NCI-H1930 (cell line): ENCODE data around the gene TSPAN4.

ENCODE experiments used
- DNase-seq, 2 experiments: peaks; one replicate each; lab custom pipeline; 2025; lab: John Stamatoyannopoulos, UW

The TSPAN4 gene

DNA sequence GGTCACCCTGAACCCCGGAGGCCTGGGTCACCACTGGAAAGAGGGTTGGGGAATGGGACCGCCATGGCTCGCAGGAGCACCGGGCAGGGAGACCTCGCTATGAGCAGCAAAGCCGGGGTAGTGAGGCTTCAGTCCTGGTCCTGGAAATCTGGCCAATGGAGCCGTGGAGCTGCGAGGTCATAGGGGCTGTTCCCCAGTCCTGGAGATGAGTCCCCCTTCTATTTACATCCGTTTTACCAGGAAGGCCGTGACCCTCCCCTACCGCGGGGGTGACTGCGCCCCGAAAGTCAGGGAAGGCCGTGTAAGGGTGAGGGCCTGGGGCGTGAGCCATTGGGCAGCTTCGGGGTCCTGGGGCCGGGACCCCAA, 38.1 kb upstream of the TSPAN4 start:
- DNase-seq, result no peak

DNA sequence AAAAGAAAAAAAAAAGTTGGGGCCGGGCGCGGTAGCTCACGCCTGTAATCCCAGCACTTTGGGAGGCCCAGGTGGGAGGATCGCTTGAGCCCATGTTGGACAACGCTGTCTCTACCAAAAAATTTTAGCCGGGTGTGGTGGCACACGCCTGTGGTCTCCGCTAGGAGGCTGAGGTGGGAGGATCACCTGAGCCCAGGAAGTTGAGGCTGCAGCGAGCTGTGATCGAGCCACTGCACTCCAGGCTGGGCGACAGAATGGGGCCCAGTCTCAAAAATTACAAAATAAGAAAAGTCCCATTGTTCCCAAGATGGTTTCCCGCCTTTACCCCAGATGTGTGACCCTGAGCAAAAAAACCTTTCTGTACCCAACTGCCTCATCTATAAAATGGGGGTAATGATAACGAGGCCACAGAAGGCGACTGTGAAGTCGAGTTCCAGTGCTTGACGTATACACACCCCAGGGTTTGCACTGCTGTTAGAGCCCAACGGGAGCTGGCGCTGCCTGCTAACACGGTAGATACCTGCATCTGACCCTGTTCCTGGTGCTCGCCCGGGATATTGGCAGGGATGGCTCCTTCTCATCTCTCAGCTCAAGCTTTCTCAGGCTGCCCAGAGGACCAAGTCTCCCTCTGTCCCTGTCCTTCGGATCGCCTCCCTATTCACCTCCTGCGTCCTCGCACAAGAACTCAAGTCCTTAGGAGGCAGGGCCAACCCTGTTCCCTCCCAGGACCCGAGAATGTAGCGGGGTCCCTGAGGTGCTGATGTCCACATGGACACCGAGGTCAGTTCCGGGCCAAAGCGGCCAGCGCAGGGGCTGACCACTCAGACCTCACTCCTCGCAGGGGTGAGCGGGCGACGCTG, 34.0 kb upstream of the TSPAN4 start:
- DNase-seq, result no peak

DNA sequence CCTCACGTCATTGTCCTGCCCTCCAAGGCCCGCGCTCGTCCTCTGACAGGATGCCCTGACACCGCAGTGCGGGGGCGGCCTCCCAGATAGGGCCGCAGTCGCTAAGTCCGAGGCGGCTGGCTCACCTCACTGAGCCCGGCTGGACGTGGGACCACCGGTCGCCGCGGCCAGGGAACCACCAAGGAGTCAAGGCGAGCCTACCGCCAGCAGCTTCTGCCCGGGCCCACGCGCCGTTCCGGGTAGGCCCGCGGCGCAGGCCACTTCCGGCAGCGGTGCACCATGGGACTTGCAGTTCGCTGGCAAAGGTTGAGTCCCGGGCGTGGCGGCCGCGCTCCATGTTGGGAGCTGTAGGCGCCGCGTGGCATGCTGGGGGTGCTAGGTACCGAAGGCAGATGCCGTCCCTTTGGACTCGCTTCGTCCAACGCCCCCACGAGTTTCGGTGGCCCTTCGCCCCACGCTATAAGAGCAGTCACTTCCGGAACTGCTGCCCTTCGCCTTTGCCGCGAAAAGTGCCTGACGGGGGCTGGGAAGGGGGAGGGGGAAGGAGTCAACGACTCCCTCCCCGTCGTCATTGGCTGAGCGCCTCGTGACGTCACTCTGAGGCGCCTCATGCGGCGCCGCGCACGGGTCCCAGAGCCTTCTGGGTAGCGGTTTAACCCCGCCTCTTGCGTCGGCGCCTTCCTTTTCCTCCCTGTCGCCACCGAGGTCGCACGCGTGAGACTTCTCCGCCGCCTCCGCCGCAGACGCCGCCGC, 33.2 kb upstream of the TSPAN4 start, which contains the start of gene RPLP2:
RPLP2 (plus strand) TSS at position 681 of the 753 bp plus-strand sequence. CDS start 268 bp downstream, outside the sequence.
- DNase-seq, result peak; percentile 98 to 100

DNA sequence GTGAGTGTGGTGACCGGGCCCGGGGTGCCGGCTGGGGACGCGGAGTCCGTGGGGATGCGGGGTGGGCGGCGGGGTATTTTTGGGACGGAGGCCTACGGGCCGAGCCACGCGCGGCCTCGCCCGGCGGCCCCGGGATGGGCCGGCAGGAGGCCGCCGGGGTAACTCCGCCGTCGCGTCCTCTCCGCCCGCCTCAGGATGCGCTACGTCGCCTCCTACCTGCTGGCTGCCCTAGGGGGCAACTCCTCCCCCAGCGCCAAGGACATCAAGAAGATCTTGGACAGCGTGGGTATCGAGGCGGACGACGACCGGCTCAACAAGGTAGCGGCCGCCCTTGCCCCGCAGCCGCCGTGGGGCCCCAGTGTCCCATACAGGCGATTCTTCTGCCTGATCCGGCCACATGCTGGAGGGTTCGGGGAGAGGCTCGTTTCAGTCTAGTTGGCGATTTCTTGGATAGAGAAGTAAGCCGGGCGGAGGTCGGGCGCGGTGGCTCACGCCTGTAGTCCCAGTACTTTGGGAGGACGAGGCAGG, 32.5 kb upstream of the TSPAN4 start:
- no peak for DNase-seq

DNA sequence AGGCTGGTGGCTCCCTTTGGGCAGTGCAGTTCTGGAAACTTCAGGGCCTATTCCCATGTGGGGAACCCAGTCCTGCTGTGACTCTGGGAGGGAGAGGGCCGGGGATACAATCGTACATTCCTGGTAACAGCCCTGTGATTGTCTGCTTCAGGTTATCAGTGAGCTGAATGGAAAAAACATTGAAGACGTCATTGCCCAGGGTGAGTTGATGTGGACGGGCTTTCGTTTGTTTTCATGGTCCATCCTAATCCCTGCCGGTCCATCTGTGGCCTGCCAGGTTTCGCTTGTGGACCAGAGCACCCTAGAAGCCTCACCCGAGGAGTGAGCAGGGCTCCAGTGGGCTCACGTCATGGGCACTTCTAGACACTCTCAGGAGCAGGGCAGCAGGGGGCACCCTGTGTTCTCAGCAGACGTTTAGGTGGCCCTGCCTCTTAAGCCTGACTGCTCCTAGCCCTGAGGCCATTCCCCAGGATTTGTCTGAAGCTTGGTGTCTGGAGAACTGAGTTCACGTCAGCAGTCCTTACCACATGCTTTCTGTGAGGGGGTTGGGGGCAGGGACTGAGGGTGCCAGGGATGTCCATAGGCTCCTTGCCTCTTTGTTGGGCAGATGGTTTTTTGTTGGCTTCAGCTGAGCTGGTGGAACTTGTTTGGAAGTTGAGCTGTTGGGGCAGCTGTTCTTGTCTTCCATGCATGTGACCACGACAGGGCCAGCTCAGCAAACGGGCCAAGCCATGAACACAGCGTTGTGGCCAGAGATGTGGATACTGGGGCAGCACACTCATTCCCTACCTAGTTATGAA, 31.0 kb upstream of the TSPAN4 start:
- no peak for DNase-seq

DNA sequence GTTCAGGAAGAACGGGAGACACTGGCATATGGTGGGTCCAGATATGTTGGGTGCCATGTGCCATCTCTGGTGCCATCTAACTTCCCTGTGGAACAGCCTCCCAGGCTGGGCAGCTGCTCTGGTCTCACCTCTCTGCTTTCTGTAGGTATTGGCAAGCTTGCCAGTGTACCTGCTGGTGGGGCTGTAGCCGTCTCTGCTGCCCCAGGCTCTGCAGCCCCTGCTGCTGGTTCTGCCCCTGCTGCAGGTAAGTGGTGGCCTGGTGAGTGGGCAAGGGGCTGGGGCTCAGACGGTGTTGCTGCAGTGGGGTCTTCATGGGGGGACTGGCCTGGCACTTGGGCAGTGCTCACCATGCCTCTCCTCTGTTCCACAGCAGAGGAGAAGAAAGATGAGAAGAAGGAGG, 30.3 kb upstream of the TSPAN4 start:
- no peak for DNase-seq

DNA sequence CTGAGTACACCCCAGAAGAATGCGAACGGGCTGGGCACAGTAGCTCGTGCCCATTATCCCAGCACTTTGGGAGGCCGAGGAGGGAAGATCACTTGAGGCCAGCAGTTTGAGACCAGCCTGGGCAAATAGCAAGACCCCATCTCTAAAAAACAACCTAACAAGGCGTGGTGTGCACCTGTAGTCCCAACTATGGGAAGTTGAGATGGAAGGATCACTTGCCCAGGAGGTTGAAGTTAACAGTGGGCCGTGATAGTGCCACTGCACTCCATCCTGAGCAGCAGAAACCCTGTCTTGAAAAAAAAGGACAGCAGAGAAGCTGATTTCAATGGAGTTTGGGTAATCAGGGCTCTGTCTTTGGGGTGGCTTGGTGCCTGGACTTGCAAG, 29.6 kb upstream of the TSPAN4 start:
- DNase-seq, result no peak

DNA sequence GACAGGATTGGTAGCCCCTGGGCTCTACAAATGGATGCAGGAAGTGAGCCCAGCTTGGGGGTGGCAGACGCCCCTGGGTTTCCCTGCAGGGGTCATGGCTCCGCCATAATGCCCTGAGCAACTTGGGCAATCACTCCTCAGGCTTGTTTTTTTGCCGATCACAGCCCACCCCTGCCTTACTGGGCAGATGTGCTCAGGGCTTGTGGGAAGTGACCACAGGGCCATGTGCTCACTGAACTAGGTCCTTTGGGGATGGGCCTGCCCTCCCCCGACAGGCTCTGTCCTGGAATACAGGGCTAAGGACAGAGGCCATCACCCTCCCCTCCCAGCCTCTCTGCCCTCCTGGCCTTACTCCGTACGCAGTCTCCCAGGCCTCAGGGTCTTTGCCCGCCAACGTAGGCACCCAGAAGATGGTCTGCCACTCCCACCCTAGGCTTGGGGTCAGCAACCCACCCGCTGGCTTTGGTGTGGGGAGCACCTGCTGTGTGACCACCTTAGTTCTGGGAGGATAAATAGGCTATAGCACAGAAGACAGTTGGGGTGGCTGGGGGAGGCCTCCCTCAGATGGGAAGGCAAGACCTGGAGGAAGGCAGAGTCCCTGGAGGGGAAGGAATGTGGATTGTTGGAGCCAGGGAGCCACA, 29.1 kb upstream of the TSPAN4 start:
- no peak for DNase-seq

DNA sequence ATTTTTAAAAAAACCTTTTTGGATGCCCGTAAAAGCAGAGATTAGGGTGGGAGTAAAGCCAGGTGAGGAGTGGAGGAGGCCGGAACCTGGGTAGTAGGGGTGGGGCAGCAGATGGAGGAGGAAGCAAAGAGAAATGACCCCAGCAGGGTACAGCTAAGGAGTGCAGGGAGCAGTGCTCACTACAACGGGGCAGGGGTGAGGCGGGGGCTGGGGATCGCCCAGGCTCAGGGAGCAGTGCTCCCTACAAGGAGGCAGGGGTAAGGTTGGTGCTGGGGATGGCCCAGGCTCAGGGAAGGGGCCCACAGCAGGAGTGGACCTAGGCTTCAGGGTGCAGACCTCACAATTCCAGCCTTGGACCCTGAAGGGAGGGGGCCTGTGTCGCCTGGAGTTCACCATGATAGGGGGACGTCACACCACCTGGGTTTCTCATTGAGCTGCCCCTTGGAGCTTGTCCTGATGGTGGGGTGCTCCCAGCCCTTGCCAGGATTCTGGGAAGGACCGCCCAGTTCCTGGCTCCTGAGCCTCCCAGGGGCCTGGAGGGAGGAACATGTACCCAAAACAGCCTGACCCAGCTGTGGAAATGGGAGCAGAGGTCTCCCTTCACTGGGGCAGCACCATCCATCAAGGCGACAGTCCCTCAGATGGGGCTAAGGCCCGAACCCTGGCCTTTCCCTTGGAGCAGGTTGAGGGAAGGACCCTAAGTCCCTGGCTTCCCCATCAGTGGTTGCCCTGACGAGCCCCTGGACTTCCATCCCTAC, 26.8 kb upstream of the TSPAN4 start:
- no peak for DNase-seq

DNA sequence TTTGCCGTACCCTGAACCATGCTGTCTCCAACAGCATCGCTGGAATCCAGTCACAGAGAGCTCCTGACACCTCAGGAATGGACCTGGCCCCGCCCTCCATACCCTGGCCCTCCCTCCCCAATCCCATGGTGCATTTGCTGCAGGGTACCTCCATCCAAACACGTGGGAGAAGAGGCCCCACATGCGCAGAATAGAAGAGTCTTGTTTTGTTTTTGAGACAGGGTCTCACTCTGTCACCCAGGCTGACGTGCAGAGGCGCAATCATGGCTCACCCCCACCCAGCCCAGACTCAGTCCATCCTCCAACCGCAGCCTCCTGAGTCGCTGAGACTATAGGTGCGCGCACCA, 26.2 kb upstream of the TSPAN4 start:
- no peak for DNase-seq

DNA sequence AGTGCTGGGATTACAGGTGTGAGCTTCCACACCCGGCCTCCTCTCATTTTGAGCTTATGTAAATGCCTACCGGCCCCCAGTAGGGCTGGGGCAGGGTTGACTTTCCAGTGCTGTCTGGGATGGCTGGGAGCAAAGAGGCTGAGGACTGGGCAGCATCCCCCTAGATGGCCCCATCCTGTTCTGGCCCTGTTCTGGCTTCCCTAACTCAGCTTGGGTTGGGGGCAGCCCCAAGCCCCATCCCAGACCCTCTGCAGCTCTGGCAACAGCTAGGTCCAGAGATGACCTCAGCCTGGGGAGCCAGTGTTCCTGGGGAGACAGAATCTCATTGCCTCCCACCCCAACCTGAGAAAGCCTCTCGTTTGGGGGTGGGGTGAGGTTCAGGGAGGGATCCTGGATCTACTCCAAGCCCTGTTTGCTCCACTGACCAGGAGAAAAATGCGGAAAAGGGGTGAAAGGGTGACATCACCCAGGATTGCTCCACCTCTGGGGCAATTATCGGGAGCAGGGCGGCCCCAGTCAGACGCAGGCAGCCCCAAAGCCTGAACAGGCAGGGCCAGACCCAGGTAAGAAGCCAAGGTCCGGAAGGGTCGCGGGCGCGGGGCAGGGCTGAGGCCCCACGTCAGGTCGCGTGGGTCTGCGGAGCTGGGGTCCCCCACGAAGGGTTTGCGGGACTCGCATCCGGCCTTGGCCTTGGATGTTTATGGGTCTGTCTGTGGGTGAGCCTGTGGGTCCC, 24.1 kb upstream of the TSPAN4 start, which contains the start of gene PNPLA2:
PNPLA2 (plus strand) TSS at position 519 of the 733 bp plus-strand sequence. CDS start 805 bp downstream, outside the sequence.
- DNase-seq, result no peak

DNA sequence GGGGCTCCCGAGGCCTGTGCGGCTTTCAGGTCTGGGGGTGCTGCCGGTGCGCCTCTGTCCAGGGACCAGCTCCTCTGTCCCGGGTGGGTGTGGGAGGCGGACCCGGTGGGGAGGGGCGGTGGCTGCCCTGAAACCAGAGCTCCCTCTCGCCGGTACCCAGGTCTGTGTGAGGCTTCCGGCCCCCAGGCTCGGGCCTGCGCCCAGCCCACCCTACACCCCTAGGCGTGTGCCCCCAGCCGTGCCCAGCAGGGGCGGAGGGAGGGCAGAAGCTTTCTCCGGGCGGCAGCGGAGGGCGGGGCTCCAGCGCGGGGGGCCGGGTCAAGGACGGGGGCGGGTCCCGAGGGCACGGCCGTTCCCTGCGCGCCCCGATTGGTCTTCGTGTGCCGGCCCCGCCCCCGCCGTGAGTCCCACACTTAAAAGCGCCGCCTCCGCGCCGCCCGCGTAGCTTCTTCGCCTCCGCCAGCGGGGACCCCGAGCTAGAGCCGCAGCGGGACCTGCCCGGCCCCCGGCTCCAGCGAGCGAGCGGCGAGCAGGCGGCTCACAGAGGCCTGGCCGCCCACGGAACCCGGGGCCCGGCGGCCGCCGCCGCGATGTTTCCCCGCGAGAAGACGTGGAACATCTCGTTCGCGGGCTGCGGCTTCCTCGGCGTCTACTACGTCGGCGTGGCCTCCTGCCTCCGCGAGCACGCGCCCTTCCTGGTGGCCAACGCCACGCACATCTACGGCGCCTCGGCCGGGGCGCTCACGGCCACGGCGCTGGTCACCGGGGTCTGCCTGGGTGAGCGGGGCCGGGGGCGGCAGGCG, 23.3 kb upstream of the TSPAN4 start:
- peak; percentile 87 to 92 for DNase-seq

DNA sequence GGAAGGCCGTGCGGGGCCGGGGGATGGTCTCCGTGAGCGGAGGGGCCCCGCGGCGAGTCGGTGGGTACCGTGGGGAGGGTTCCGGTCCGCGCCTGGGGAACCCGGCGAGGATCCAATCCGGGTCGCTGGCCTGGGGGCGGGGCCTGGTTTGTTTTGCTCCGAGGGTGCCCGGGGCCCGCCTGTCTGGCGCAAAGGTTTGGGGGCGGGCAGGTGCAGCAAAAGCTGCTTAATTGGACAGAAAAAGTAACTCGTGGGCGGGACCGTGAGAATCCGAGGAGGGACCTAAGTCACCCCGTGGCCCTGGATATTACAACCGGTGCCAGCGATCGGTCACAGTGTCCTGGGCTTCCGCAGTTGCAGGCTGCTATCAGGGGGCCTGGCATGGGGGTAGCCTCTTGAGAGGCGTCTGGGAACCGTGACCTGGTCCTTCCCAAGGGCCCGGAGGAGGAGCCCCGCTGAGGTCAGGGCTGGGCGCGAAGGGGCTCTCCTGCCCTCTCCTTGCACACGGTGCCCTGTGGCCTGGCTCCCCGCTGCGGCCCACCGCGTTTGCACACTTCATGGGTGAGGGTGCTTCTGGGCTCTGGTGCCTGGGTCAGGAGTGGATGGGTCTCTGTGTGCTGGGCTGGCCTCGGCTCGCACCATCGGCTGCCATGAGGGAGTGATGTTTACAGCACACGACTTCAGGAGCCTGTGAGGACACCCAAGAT, 22.6 kb upstream of the TSPAN4 start:
- no peak for DNase-seq

DNA sequence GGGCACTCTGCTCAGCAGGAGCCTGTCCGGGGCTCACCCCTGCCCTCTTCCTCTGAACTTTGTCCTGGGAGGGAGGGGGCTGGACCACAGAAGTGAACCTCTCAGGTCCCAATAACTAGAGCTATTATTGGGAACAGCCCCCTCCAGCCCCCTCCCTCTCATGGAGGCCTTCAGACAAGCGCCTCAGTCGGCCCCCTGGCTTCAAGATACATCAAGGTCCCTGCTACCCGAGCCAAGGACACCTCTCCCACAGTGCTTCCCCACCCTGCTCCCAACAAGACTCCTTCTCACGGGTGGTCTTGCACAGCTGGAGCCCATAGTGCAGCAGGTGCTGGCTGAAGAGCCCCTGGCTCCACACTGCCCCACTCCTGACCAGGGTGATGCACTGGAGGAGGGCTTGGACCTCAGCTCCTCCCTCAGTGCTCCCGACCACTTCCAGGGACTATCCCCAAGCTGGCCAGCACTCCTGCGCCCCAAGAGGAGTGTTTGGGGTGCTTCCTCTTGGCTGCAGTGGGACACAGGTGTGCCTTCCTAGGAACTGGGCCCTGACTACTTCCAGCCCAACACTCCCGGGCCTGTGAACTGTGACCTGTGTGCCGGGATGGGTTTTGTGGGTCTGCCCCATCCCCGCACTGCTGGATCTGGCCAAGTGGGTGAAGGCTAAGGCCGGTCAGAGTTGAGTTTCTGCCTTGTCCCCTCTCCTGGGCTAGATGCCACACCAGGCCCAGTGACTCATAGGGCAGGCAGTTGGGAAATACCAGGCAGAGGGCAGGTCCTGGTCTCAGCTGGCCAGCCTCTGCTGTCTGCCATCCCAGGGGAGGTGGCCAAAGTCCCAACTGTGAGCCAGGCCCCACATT, 21.8 kb upstream of the TSPAN4 start:
- DNase-seq, result no peak

DNA sequence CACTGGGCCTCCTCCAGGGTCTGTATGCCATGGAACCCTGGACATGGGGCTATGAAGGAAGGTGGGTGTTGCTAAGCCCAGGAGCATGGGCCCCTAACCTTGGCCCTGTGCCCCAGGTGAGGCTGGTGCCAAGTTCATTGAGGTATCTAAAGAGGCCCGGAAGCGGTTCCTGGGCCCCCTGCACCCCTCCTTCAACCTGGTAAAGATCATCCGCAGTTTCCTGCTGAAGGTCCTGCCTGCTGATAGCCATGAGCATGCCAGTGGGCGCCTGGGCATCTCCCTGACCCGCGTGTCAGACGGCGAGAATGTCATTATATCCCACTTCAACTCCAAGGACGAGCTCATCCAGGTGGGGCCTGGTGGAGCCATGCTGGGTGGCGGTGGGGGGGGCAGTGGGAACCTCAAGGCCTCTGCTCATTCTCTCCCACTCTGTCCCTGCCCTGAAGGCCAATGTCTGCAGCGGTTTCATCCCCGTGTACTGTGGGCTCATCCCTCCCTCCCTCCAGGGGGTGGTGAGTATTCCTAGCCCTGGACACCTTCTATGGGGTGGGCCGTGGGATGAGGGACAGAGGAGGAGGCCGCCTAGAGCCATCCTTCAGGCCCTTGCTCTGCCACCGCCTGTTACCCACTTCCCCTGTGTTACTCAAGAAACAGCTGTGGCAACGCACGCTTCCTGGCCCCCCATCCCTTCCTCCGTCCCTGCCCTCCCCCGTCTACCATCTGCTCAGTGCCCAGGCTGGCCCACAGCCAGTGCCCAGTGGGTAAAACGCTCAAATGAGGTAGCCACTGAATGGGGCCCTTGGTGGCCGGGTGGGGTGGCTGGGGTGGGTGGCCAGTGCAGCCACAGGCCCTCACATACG, 20.9 kb upstream of the TSPAN4 start:
- DNase-seq, result no peak

DNA sequence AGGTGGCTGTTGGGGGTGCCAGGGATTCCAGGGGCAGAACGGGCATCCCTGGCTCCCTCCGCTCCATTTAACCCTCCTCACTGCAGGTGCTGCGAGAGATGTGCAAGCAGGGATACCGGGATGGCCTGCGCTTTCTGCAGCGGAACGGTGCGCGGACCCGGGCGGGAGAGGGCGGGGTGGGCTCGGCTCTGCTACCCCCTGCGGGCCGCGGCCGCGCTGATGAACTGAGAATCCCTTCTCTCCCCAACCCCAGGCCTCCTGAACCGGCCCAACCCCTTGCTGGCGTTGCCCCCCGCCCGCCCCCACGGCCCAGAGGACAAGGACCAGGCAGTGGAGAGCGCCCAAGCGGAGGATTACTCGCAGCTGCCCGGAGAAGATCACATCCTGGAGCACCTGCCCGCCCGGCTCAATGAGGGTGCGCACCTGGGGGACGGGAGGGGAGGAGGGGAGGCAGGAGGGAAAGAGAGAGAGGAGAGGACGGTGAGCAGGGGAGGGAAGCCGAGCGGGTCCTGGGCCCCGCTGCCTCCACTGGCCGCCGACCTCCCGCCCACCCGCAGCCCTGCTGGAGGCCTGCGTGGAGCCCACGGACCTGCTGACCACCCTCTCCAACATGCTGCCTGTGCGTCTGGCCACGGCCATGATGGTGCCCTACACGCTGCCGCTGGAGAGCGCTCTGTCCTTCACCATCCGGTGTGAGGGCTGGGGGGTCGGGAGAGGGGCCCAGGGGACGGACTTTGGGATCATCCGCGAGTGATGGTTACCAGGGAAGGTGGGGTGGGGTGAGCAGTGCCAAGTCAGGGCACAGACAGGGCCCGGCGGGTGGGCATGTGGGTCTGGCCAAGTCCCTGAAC, 19.0 kb upstream of the TSPAN4 start:
- DNase-seq, result no peak
